K562 (cell line): Measurements from ENCODE around the gene ODF2. TPM values are rescaled to one million over a fixed set of nuclear protein-coding genes. Genes with fewer than 3 reads are reported as not detected.

ENCODE experiments used
- E2F3 ChIP-seq: fragments of 250-450 bp; sonication (Bioruptor Pico); IDR thresholded peaks from 2 replicates; pipeline ENCODE4 v1.4.0; 2020; ENCODE audit warnings: mild to moderate bottlenecking
- EZH2 ChIP-seq: IDR thresholded peaks from 2 replicates; pipeline ENCODE4 v1.6.1; 2012; ENCODE audit warnings: low read depth, mild to moderate bottlenecking, inconsistent platforms, low read length, borderline replicate concordance
- FOXJ3 ChIP-seq: sonication (generic); formaldehyde crosslinking; IDR thresholded peaks from 2 replicates; pipeline ENCODE4 v1.4.0; 2020; ENCODE audit warnings: mild to moderate bottlenecking, missing genetic modification reagents
- FOXP1 ChIP-seq: sonication (generic); formaldehyde crosslinking; IDR thresholded peaks from 2 replicates; pipeline ENCODE4 v1.8.0; 2022; ENCODE audit warnings: mild to moderate bottlenecking, missing genetic modification reagents
- MEIS2 ChIP-seq: fragments of 450-650 bp; IDR thresholded peaks from 2 replicates; pipeline ENCODE4 v1.6.1; 2014; ENCODE audit warnings: mild to moderate bottlenecking; ENCODE audit not compliant: partially characterized antibody
- POLR2B ChIP-seq: fragments of 450-650 bp; IDR thresholded peaks from 2 replicates; pipeline ENCODE4 v1.6.1; 2018; ENCODE audit warnings: low read depth; ENCODE audit not compliant: partially characterized antibody
- RB1 ChIP-seq: fragments of 450-650 bp; IDR thresholded peaks from 2 replicates; pipeline ENCODE4 v1.6.1; 2017; ENCODE audit warnings: low read depth, mild to moderate bottlenecking
- SMC3 ChIP-seq: conservative IDR thresholded peaks from 2 replicates; pipeline ENCODE4 v1.6.1; 2011; ENCODE audit warnings: low read depth, low read length, improper control_type of control experiment; ENCODE audit not compliant: insufficient read depth
- TEAD4 ChIP-seq, 2 experiments: sonication (generic) in 1 of 2; formaldehyde crosslinking in 1 of 2; IDR thresholded peaks; 2 replicates each; pipeline versions ENCODE4 v1.6.1 to v1.8.0; 2012 to 2022; ENCODE audit warnings: borderline replicate concordance in 1 of 2, inconsistent platforms in 1 of 2, low read length in 1 of 2, mild to moderate bottlenecking in 1 of 2, missing genetic modification reagents in 1 of 2
- TFAP4 ChIP-seq: sonication (generic); formaldehyde crosslinking; IDR thresholded peaks from 2 replicates; pipeline ENCODE4 v1.8.0; 2022; ENCODE audit warnings: missing genetic modification reagents, mild to moderate bottlenecking, moderate library complexity, borderline replicate concordance
- TGIF2 ChIP-seq: sonication (generic); formaldehyde crosslinking; IDR thresholded peaks from 2 replicates; pipeline ENCODE4 v1.8.1; 2022; ENCODE audit warnings: mild to moderate bottlenecking, missing genetic modification reagents, moderate library complexity
- ZBTB5 ChIP-seq: fragments of 450-650 bp; IDR thresholded peaks from 2 replicates; pipeline ENCODE4 v1.6.1; 2017; ENCODE audit warnings: antibody characterized with exemption
- ZNF184 ChIP-seq: sonication (generic); formaldehyde crosslinking; IDR thresholded peaks from 2 replicates; pipeline ENCODE4 v1.5.0; 2020; ENCODE audit warnings: missing genetic modification reagents
- ZNF263 ChIP-seq: sonication (generic); formaldehyde crosslinking; IDR thresholded peaks from 2 replicates; pipeline ENCODE4 v1.8.0; 2022; ENCODE audit warnings: mild to moderate bottlenecking, missing genetic modification reagents, borderline replicate concordance
- ZNF407 ChIP-seq: fragments of 450-650 bp; IDR thresholded peaks from 2 replicates; pipeline ENCODE4 v1.6.1; 2016; ENCODE audit warnings: low read depth
- polyA plus RNA-seq, 8 experiments: library from polyadenylated mRNA; depleted of rRNA in 4 of 8; stranded (reverse) in 5 of 8; unstranded in 3 of 8; fragments of >200 nt; fragmentation: Nextera tagmentation in 2 of 8; fragmentation: Illumina TruSeq in 1 of 8; extraction: Ambion mirVana in 2 of 8; extraction: Trizol in 1 of 8; gene quantifications; 2 replicates each; pipeline versions ENCODE4 v1.2.1 to v1.2.3, GENCODE V29; 2011 to 2014; ENCODE audit warnings: inconsistent platforms in 1 of 8, missing spikeins in 1 of 8
- total RNA-seq, 7 experiments: library from RNA; depleted of rRNA in 6 of 7; stranded (reverse); fragments of >200 nt in 6 of 7; fragmentation: Illumina TruSeq in 2 of 7; extraction: Trizol in 2 of 7; gene quantifications; 2 replicates each; pipeline versions ENCODE4 v1.2.1 to v1.2.3, GENCODE V29; 2011 to 2021; ENCODE audit warnings: low replicate concordance in 1 of 7

Gene ODF2
- total and polyA plus RNA-seq, 9 of the 15 experiments (the other 6 are each of a cell fraction or from before 2014, with no cell fraction given): 16.5 to 83.2 (median 69.7) TPM

GRCh38 chr9:128504485-128505413 is 48.9 kb downstream of the ODF2 start, which contains the start of gene GLE1 (continued):
- TF ChIP-seq ZNF407 (no peak), E2F3 (CRISPR knock-in tag) (no peak), ZBTB5 (no peak), TFAP4 (CRISPR knock-in tag) (peak; percentile 40; the same call in 1 of the 2 replicates), TEAD4 (IDR thresholded peaks at IDR 0.05; ENCODE audit: low read length) (no peak), TEAD4 (CRISPR knock-in tag; IDR thresholded peaks at IDR 0.05; ENCODE audit: borderline replicate concordance) (0 out of 2 replicates have a peak, but pooled peaks have one; percentile 47), POLR2B (peak; percentile 82), FOXP1 (CRISPR knock-in tag) (peak; percentile 83), TGIF2 (CRISPR knock-in tag) (no peak), EZH2 (no peak), RB1 (peak; percentile 79; the same call in 1 of the 2 replicates), FOXJ3 (CRISPR knock-in tag) (no peak), ZNF184 (CRISPR knock-in tag) (no peak), SMC3 (no peak), MEIS2 (peak; percentile 78), ZNF263 (CRISPR knock-in tag) (peak; percentile 62; the same call in 1 of the 2 replicates)
